Neuronal stem cell (in vitro differentiated cells): ENCODE data around the gene UBA52.

Experiments
- DNase-seq: peaks from one replicate; pipeline ENCODE4 v3.0.0-alpha.2; 2013; ENCODE audit warnings: low spot score
- H2AFZ ChIP-seq: one replicate; pipeline ENCODE4 v1.6.1; 2013; ENCODE audit warnings: mild to moderate bottlenecking, low read length, inconsistent platforms
- H2AK5ac ChIP-seq: 2 replicates; pipeline ENCODE4 v1.6.1; 2013; ENCODE audit warnings: low read depth, mild to moderate bottlenecking, inconsistent platforms, low read length, moderate library complexity, mixed read lengths
- H2BK120ac ChIP-seq: 2 replicates; pipeline ENCODE4 v1.6.1; 2013; ENCODE audit warnings: low read depth, mild to moderate bottlenecking, inconsistent platforms, low read length, moderate library complexity, mixed read lengths
- H2BK12ac ChIP-seq: one replicate; pipeline ENCODE4 v1.6.1; 2013; ENCODE audit warnings: low read length, inconsistent platforms
- H2BK15ac ChIP-seq: 2 replicates; pipeline ENCODE4 v1.6.1; 2013; ENCODE audit warnings: mild to moderate bottlenecking, low read length, inconsistent platforms, mixed read lengths
- H2BK5ac ChIP-seq: one replicate; pipeline ENCODE4 v1.6.1; 2013; ENCODE audit warnings: inconsistent platforms, mild to moderate bottlenecking, low read length, moderate library complexity
- H3K14ac ChIP-seq: one replicate; pipeline ENCODE4 v1.6.1; 2013; ENCODE audit warnings: low read length, inconsistent platforms
- H3K18ac ChIP-seq: 2 replicates; pipeline ENCODE4 v1.6.1; 2013; ENCODE audit warnings: low read length, inconsistent platforms
- H3K23ac ChIP-seq: 2 replicates; pipeline ENCODE4 v1.6.1; 2013; ENCODE audit warnings: low read depth, mild to moderate bottlenecking, mixed read lengths, low read length, inconsistent platforms; ENCODE audit not compliant: poor library complexity
- H3K27ac ChIP-seq: replicated peaks from 3 replicates; pipeline ENCODE4 v1.5.1; 2013; ENCODE audit warnings: low read length, inconsistent platforms
- H3K27me3 ChIP-seq, 3 experiments: 2 replicates each; pipeline ENCODE4 v1.6.1; 2013; ENCODE audit warnings: low read length in 3 of 3, mild to moderate bottlenecking in 2 of 3, inconsistent platforms in 1 of 3, low read depth in 1 of 3, mixed read lengths in 1 of 3, moderate library complexity in 1 of 3; ENCODE audit not compliant: control insufficient read depth in 3 of 3, insufficient read depth in 3 of 3
- H3K36me3 ChIP-seq, 2 donors: replicated peaks in 1 of 2; 2 replicates each; pipeline ENCODE4 v1.6.1; 2013; ENCODE audit warnings: low read length in 2 of 2; ENCODE audit not compliant: control insufficient read depth in 2 of 2, insufficient read depth in 2 of 2
- H3K4ac ChIP-seq: 2 replicates; pipeline ENCODE4 v1.6.1; 2013; ENCODE audit warnings: inconsistent platforms, mild to moderate bottlenecking, low read length, moderate library complexity
- H3K4me1 ChIP-seq, 2 donors: 1 replicate in 1 of 2; 2 replicates in 1 of 2; pipeline ENCODE4 v1.6.1; 2013; ENCODE audit warnings: low read length in 2 of 2, low read depth in 1 of 2; ENCODE audit not compliant: control insufficient read depth in 2 of 2, insufficient read depth in 1 of 2
- H3K4me2 ChIP-seq: one replicate; pipeline ENCODE4 v1.6.1; 2013; ENCODE audit warnings: mild to moderate bottlenecking, low read length, inconsistent platforms; ENCODE audit not compliant: insufficient read depth, poor library complexity, severe bottlenecking
- H3K4me3 ChIP-seq, 2 donors: 2 replicates each; pipeline ENCODE4 v1.5.1; 2013; ENCODE audit warnings: low read length in 2 of 2, mild to moderate bottlenecking in 2 of 2, inconsistent platforms in 1 of 2, moderate library complexity in 1 of 2
- H3K79me1 ChIP-seq: one replicate; pipeline ENCODE4 v1.6.1; 2013; ENCODE audit warnings: low read depth, mild to moderate bottlenecking, inconsistent platforms, low read length, moderate library complexity
- H3K9ac ChIP-seq: one replicate; pipeline ENCODE4 v1.6.1; 2013; ENCODE audit warnings: mild to moderate bottlenecking, low read depth, low read length, inconsistent platforms; ENCODE audit not compliant: poor library complexity
- H3K9me3 ChIP-seq, 2 donors: replicated peaks in 1 of 2; 2 replicates each; pipeline versions ENCODE3 to v1.6.1; 2013; ENCODE audit warnings: low read length in 2 of 2, mild to moderate bottlenecking in 2 of 2, inconsistent platforms in 1 of 2, low read depth in 1 of 2, mixed read lengths in 1 of 2, moderate library complexity in 1 of 2; ENCODE audit not compliant: control insufficient read depth in 2 of 2, insufficient read depth in 1 of 2
- H4K8ac ChIP-seq: one replicate; pipeline ENCODE4 v1.6.1; 2013; ENCODE audit warnings: low read depth, mild to moderate bottlenecking, inconsistent platforms, low read length, moderate library complexity
- H4K91ac ChIP-seq: one replicate; pipeline ENCODE4 v1.6.1; 2013; ENCODE audit warnings: low read length, low read depth, mild to moderate bottlenecking, inconsistent platforms; ENCODE audit not compliant: poor library complexity
- WGBS, 2 donors: extraction: QIAGEN DNeasy Blood & Tissue Kit; methylation state at CpG; one replicate each; pipeline ENCODE4 v1.1.7; 2013; ENCODE audit warnings: missing lambda C conversion rate in 2 of 2, mixed read lengths in 1 of 2; ENCODE audit not compliant: insufficient read length in 2 of 2, insufficient replicate concordance in 1 of 2; ENCODE audit errors: extremely low coverage in 2 of 2; 5-methylcytosine and 5-hydroxymethylcytosine counted together

UBA52 gene

DNA sequence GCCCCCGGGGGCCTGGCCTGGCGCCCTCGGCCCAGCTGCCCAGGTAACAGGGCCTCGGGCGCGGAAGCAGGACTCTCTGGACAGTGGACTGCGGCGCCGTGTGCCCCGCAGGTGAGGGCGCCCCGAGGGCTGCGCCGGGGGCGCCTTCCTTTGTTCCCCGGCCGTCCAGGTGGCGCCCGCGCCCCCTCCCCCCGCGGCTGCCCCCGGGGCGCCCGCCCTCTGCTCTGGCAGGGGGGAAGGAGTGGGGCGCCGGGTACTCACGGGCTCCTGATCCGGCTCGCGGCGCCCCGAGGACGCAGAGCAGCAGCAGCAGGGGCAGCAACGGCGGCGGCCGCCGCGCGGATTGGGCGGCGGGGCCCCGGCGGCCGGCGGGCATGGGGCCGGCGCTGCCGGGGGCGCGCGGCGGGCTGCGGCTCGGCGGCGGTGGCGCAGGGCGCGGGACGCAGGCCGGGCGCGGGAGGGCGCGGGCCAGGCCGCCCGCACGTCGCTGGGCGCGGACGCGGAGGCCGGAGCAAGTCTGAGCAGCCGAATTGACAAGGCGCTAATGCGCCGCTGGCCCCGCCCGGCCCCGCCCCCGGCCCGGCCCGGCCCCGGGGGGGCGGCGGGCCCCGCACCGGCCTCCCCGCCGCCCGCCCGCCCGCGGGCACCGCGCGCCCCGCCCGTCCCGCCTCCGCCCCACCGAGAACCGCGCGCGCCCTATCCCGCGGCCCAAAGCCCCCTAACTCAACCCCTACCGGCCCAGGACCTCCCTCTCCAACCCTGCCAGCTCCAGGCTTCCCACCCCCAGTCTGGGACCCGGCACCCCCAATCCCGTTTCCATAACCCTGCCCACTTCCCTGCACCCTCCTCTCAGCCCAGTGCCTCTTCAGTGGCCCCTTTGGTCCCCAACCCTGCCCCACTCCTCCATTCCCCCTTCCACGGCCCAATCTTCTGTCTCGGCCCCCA lies 34.9 kb downstream of the UBA52 start, which contains the start of gene CRLF1:
TSS of gene CRLF1 (minus strand) at position 519 of the 945 bp plus-strand sequence. CDS start at position 376, 143 bp downstream.
- H2AK5ac ChIP-seq, result peak within 1 kb of the TSS; percentile 81
- H3K14ac ChIP-seq, result no peak within 1 kb of the TSS
- no peaks in the 10 kb centered on the region for H3K36me3 ChIP-seq
- peak within 1 kb of the TSS; percentile 91 for H3K18ac ChIP-seq
- H3K4me3 ChIP-seq, result no peak within 1 kb of the TSS
- no peak within 1 kb of the TSS for H3K4ac ChIP-seq
- peak within 1 kb of the TSS; percentile 25 for H3K4me2 ChIP-seq
- H3K79me1 ChIP-seq, result no peaks in the 10 kb centered on the region
- no peak for DNase-seq
- H2AFZ ChIP-seq, result peak within 1 kb of the TSS; percentile 59
- H2BK5ac ChIP-seq, result peak within 1 kb of the TSS; percentile 66
- H2BK120ac ChIP-seq, result no peak within 1 kb of the TSS
- H2BK12ac ChIP-seq, result peak within 1 kb of the TSS; percentile 58
- no peak within 1 kb of the TSS for H3K9ac ChIP-seq
- peak within 1 kb of the TSS; percentile 91 for H2BK15ac ChIP-seq
- no CpG with 5 or more reads among the region's 116 CpGs for WGBS, 2 donors
- peak within 1 kb of the TSS; percentile 91 for H3K23ac ChIP-seq
- H4K91ac ChIP-seq, result no peak within 1 kb of the TSS
- H4K8ac ChIP-seq, result no peak within 1 kb of the TSS
- no peak within 1 kb of the TSS for H3K27ac ChIP-seq
- H3K4me1 ChIP-seq, result peaks cover 23 to 39% of the 10 kb centered on the region in 2 donors
- no peaks in the 10 kb centered on the region for H3K9me3 ChIP-seq
- H3K27me3 ChIP-seq, result peaks cover 56 to 98% (median 93%) of the 10 kb centered on the region in 3 experiments

DNA sequence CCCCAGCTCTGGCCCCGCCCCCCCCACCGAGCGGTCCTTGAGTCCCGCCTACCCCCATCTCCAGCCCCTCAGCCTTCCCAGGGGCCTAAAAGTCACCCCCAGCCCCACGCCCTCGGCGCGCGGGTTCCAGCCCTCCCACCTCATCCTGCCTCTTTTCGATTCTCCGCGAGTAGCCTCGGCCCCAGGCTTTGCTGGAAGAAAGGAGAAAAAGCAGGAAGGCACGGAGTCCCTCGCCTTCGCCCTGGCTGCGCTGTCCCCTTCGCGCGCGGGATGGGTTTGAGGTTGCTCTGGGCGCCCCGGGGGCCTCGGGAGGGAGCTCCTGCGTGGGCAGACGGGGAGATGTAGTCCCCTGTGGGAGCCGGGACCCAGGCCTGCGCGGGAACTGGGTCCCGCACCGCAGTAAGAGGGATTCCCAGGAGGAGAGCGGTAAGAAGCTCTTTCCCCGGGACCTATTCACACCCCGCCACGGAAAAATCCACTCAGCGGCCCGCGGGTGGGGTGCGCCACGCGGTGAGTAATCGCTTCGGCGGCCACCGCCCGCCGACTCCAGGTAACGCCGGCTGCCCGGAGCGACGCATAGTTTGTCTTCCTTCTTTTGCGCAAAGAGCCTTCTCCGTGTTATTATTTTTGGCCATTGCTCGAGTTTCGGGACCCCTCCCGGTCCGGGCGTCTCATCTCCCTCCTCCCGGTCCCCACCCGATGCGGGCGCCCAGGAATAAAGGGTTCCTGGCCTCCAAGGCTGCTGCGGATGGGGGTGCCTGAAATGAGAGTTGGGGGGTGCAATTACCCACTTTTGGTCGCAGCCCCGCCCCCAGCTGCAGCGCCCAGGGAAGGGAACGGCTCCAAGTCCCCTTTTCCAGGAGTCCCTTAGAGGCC lies 35.8 kb downstream of the UBA52 start:
- H3K79me1 ChIP-seq, result no peaks in the 10 kb centered on the region
- H3K18ac ChIP-seq, result peak overlapping the region; percentile 38
- H3K9me3 ChIP-seq, result no peaks in the 10 kb centered on the region
- H3K4me3 ChIP-seq, result no peak overlapping the region
- H2AK5ac ChIP-seq, result peak overlapping the region; percentile 60
- H2BK15ac ChIP-seq, result peak overlapping the region; percentile 54
- no peak overlapping the region for H3K14ac ChIP-seq
- no peak overlapping the region for H2BK5ac ChIP-seq
- H2BK120ac ChIP-seq, result no peak overlapping the region
- peaks cover 30 to 47% of the 10 kb centered on the region in 2 donors for H3K4me1 ChIP-seq
- DNase-seq, result no peak
- H3K23ac ChIP-seq, result no peak overlapping the region
- no peak overlapping the region for H4K8ac ChIP-seq
- H2AFZ ChIP-seq, result peak overlapping the region; percentile 59
- peaks cover 66 to 98% (median 93%) of the 10 kb centered on the region in 3 experiments for H3K27me3 ChIP-seq
- no peak overlapping the region for H4K91ac ChIP-seq
- peak overlapping the region; percentile 25 for H3K4me2 ChIP-seq
- peak overlapping the region; percentile 58 for H2BK12ac ChIP-seq
- WGBS, 2 donors, result no CpG with 5 or more reads among the region's 68 CpGs
- H3K9ac ChIP-seq, result no peak overlapping the region
- no peak overlapping the region for H3K4ac ChIP-seq
- H3K36me3 ChIP-seq, result no peaks in the 10 kb centered on the region
- no peak overlapping the region for H3K27ac ChIP-seq

GRCh38 chr19:18608102-18608804 lies 36.6 kb downstream of the UBA52 start:
- WGBS, 2 donors, result no CpG with 5 or more reads among the region's 5 CpGs
- H3K4me1 ChIP-seq, result peaks cover 31 to 46% of the 10 kb centered on the region in 2 donors

More at GRCh38 chr19:18608102-18608804, 36.6 kb downstream of the UBA52 start:
- H2BK120ac ChIP-seq, result no peak overlapping the region
- H2BK5ac ChIP-seq, result no peak overlapping the region
- peak overlapping the region; percentile 54 for H2BK15ac ChIP-seq
- no peak overlapping the region for H3K18ac ChIP-seq
- no peak overlapping the region for H3K9ac ChIP-seq
- no peak overlapping the region for H4K8ac ChIP-seq
- no peak overlapping the region for H3K4me3 ChIP-seq
- H3K4ac ChIP-seq, result no peak overlapping the region
- no peak overlapping the region for H3K14ac ChIP-seq
- H3K27ac ChIP-seq, result no peak overlapping the region
- peaks cover 70 to 98% (median 93%) of the 10 kb centered on the region in 3 experiments for H3K27me3 ChIP-seq
- H3K36me3 ChIP-seq, result no peaks in the 10 kb centered on the region
- peak overlapping the region; percentile 79 for H2AK5ac ChIP-seq
- no peak overlapping the region for H2BK12ac ChIP-seq
- H3K4me2 ChIP-seq, result no peak overlapping the region
- H4K91ac ChIP-seq, result no peak overlapping the region
- no peak for DNase-seq
- peak overlapping the region; percentile 69 for H3K23ac ChIP-seq
- H2AFZ ChIP-seq, result no peak overlapping the region
- no peaks in the 10 kb centered on the region for H3K9me3 ChIP-seq
- H3K79me1 ChIP-seq, result no peaks in the 10 kb centered on the region
